Right atrium auricular region (tissue), 2 donors: ENCODE data around the gene TFDP3. TPM values are rescaled to one million over a fixed set of nuclear protein-coding genes. Genes with fewer than 3 reads are reported as not detected.

ENCODE experiments used
- DNase-seq: peaks from one replicate; pipeline ENCODE4 v3.0.0-alpha.2; 2019; ENCODE audit warnings: low spot score
- H3K27ac ChIP-seq, 2 donors: fragments of 200-600 bp; sonication (generic); 1 replicate in 1 of 2; 2 replicates in 1 of 2; pipeline ENCODE4 v1.5.1; 2016 to 2019
- H3K27me3 ChIP-seq, 2 donors: fragments of 200-600 bp; sonication (generic); one replicate each; pipeline versions ENCODE4 v1.5.1 to v1.6.0; 2017 to 2019
- H3K36me3 ChIP-seq: fragments of 200-600 bp; sonication (generic); one replicate; pipeline ENCODE4 v1.5.1; 2016
- H3K4me1 ChIP-seq, 2 donors: fragments of 200-600 bp; sonication (generic); one replicate each; pipeline versions ENCODE4 v1.5.1 to v1.6.0; 2017 to 2019
- H3K4me3 ChIP-seq, 2 donors: fragments of 200-600 bp; sonication (generic); 1 replicate in 1 of 2; 2 replicates in 1 of 2; pipeline ENCODE4 v1.5.1; 2017 to 2019; ENCODE audit warnings: mild to moderate bottlenecking in 1 of 2, moderate library complexity in 1 of 2
- H3K9me3 ChIP-seq, 2 donors: fragments of 200-600 bp; sonication (generic); one replicate each; pipeline ENCODE4 v1.5.1; 2019
- CTCF ChIP-seq, 2 donors: fragments of 200-600 bp; sonication (generic); IDR thresholded peaks; one replicate each; pipeline ENCODE4 v1.5.1; 2019; ENCODE audit warnings: antibody characterized with exemption in 2 of 2
- total RNA-seq, 2 donors: library from RNA; depleted of rRNA; stranded (reverse); fragments of >200 nt; gene quantifications; one replicate each; pipeline ENCODE4 v1.1.0, GENCODE V29; 2016

The TFDP3 gene
- total RNA-seq, 2 donors from 2014 or later, result not detected

- DNase-seq, result no peak
Measured at GRCh38 chrX:133250184-133251100, 32.3 kb upstream of the TFDP3 start.

GRCh38 chrX:133249266-133250058 is 31.3 kb upstream of the TFDP3 start:
- Histone ChIP-seq H3K27ac (no peak overlapping the region), H3K4me3 (no peak overlapping the region), H3K4me1 (no peaks in the 10 kb centered on the region), H3K36me3 (no peaks in the 10 kb centered on the region), H3K27me3 (no peaks in the 10 kb centered on the region), H3K9me3 (peaks cover 6 to 29% of the 10 kb centered on the region in 2 donors)
- peak in 1 of 2 donors; percentile 27 for TF ChIP-seq CTCF (IDR thresholded peaks at IDR 0.05)
- DNase-seq, result no peak

More at GRCh38 chrX:133250184-133251100, 32.3 kb upstream of the TFDP3 start:
- H3K4me3 ChIP-seq, result no peak overlapping the region
- no peaks in the 10 kb centered on the region for H3K36me3 ChIP-seq
- H3K9me3 ChIP-seq, result peaks cover 6 to 29% of the 10 kb centered on the region in 2 donors
- no peaks in the 10 kb centered on the region for H3K27me3 ChIP-seq
- no peaks in the 10 kb centered on the region for H3K4me1 ChIP-seq
- no peak for TF ChIP-seq CTCF (IDR thresholded peaks at IDR 0.05)
- no peak overlapping the region for H3K27ac ChIP-seq

- no peaks in the 10 kb centered on the region for H3K4me1 ChIP-seq
- no peak overlapping the region for H3K4me3 ChIP-seq
- H3K27me3 ChIP-seq, result no peaks in the 10 kb centered on the region
- H3K27ac ChIP-seq, result no peak overlapping the region
- DNase-seq, result no peak
- no peaks in the 10 kb centered on the region for H3K36me3 ChIP-seq
- no peak for TF ChIP-seq CTCF (IDR thresholded peaks at IDR 0.05)
- peaks cover 6 to 29% of the 10 kb centered on the region in 2 donors for H3K9me3 ChIP-seq
Measured at GRCh38 chrX:133248177-133248576, 30.0 kb upstream of the TFDP3 start.

- H3K4me1 ChIP-seq, result no peaks in the 10 kb centered on the region
- peaks cover 6 to 29% of the 10 kb centered on the region in 2 donors for H3K9me3 ChIP-seq
- no peak for DNase-seq
- no peak overlapping the region for H3K27ac ChIP-seq
- H3K36me3 ChIP-seq, result no peaks in the 10 kb centered on the region
- no peaks in the 10 kb centered on the region for H3K27me3 ChIP-seq
- no peak overlapping the region for H3K4me3 ChIP-seq
- TF ChIP-seq CTCF (IDR thresholded peaks at IDR 0.05), result no peak
Measured at GRCh38 chrX:133246921-133247320, 28.8 kb upstream of the TFDP3 start.

GRCh38 chrX:133235830-133236229 is 17.7 kb upstream of the TFDP3 start:
- Histone ChIP-seq H3K4me1 (no peaks in the 10 kb centered on the region), H3K27ac (no peak overlapping the region), H3K9me3 (no peaks in the 10 kb centered on the region), H3K36me3 (no peaks in the 10 kb centered on the region), H3K4me3 (no peak overlapping the region), H3K27me3 (no peaks in the 10 kb centered on the region)
- no peak for TF ChIP-seq CTCF (IDR thresholded peaks at IDR 0.05)
- DNase-seq, result no peak
